GM06990 (cell line): ENCODE results near the gene SPTBN4.
"Not testable (repeated sequence)": the region's sequence is repeated elsewhere in the genome, so short reads cannot be mapped to it uniquely, and the experiment has no call there.

Experiments used
- DNase-seq: peaks from one replicate; pipeline ENCODE4 v3.0.0-alpha.2; 2011; ENCODE audit not compliant: insufficient read length; ENCODE audit errors: extremely low read depth
- H3K27me3 ChIP-seq: replicated peaks from 2 replicates; pipeline ENCODE4 v1.6.0; 2011; ENCODE audit warnings: low read length; ENCODE audit not compliant: control insufficient read depth, insufficient read depth
- H3K36me3 ChIP-seq: 2 replicates; pipeline ENCODE4 v1.5.1; 2011; ENCODE audit warnings: low read length; ENCODE audit not compliant: control insufficient read depth, insufficient read depth
- H3K4me3 ChIP-seq: replicated peaks from 2 replicates; pipeline ENCODE4 v1.5.1; 2011; ENCODE audit warnings: low read depth, mild to moderate bottlenecking, control low read depth, low read length
- CTCF ChIP-seq: IDR thresholded peaks from 2 replicates; pipeline ENCODE4 v1.5.1; 2011; ENCODE audit warnings: low read length, control low read depth, mild to moderate bottlenecking, inconsistent platforms; ENCODE audit not compliant: insufficient read depth, poor library complexity, severe bottlenecking

Gene SPTBN4

GRCh38 chr19:40458597-40458974 lies 8.2 kb upstream of the SPTBN4 start:
- Histone ChIP-seq H3K4me3 (no peak overlapping the region), H3K27me3 (no peaks in the 10 kb centered on the region), H3K36me3 (no peaks in the 10 kb centered on the region)
- TF ChIP-seq CTCF: no peak
- no peak for DNase-seq

GRCh38 chr19:40460185-40460584 lies 6.6 kb upstream of the SPTBN4 start:
- DNase-seq: no peak
- H3K36me3 ChIP-seq: no peaks in the 10 kb centered on the region
- no peak overlapping the region for H3K4me3 ChIP-seq
- TF ChIP-seq CTCF: no peak
- H3K27me3 ChIP-seq: no peaks in the 10 kb centered on the region

GRCh38 chr19:40461669-40462221 lies 5.1 kb upstream of the SPTBN4 start:
- Histone ChIP-seq H3K36me3 (no peaks in the 10 kb centered on the region), H3K27me3 (no peaks in the 10 kb centered on the region; the same call in 1 of the 2 replicates), H3K4me3 (no peak overlapping the region)
- no peak for TF ChIP-seq CTCF
- DNase-seq: peak; percentile 58

GRCh38 chr19:40463587-40464037 lies 3.2 kb upstream of the SPTBN4 start:
- not testable (repeated sequence) for H3K27me3 ChIP-seq, H3K4me3 ChIP-seq, DNase-seq, H3K36me3 ChIP-seq

GRCh38 chr19:40464059-40465024 lies 2.5 kb upstream of the SPTBN4 start:
- H3K4me3 ChIP-seq: peak overlapping the region; percentile 78
- no peak for DNase-seq
- no peaks in the 10 kb centered on the region; the same call in 1 of the 2 replicates for H3K27me3 ChIP-seq
- TF ChIP-seq CTCF: peak; percentile 83
- H3K36me3 ChIP-seq: no peaks in the 10 kb centered on the region

- Histone ChIP-seq H3K36me3 (no peaks in the 10 kb centered on the region), H3K4me3 (peak overlapping the region; percentile 78), H3K27me3 (no peaks in the 10 kb centered on the region; the same call in 1 of the 2 replicates)
- no peak for TF ChIP-seq CTCF
- DNase-seq: no peak
These were observed 1.7 kb upstream of the SPTBN4 start for GRCh38 chr19:40465025-40465556.
